HFFc6 (cell line): Measurements from ENCODE around the gene RAI1. TPM values are rescaled to one million over a fixed set of nuclear protein-coding genes. Genes with fewer than 3 reads are reported as not detected.

Experiments used
- DNase-seq: peaks from one replicate; pipeline ENCODE4 v3.0.0-alpha.2; 2018
- H3K27ac Mint-ChIP-seq: 2 replicates; pipeline ENCODE4 v1.8.0; 2020; ENCODE audit warnings: mild to moderate bottlenecking, mixed read lengths
- H3K27me3 Mint-ChIP-seq: 2 replicates; pipeline ENCODE4 v1.8.0; 2021; ENCODE audit warnings: mild to moderate bottlenecking, moderate library complexity, mixed read lengths; ENCODE audit not compliant: insufficient read depth
- H3K36me3 Mint-ChIP-seq: 2 replicates; pipeline ENCODE4 v1.8.0; 2021; ENCODE audit warnings: low read depth, mixed read lengths
- H3K4me1 Mint-ChIP-seq: 2 replicates; pipeline ENCODE4 v1.8.0; 2020; ENCODE audit warnings: low read depth, mixed read lengths
- H3K4me3 Mint-ChIP-seq: 2 replicates; pipeline ENCODE4 v1.8.0; 2020; ENCODE audit warnings: mild to moderate bottlenecking, moderate library complexity, mixed read lengths
- H3K9me3 Mint-ChIP-seq: 2 replicates; pipeline ENCODE4 v1.8.0; 2020; ENCODE audit warnings: mild to moderate bottlenecking, mixed read lengths
- CTCF ChIP-seq: fragments of 200-600 bp; sonication (generic); IDR thresholded peaks from 2 replicates; pipeline ENCODE4 v1.5.0; 2021; ENCODE audit warnings: antibody characterized with exemption, mild to moderate bottlenecking
- total RNA-seq, 6 experiments: library from RNA; stranded (reverse); fragmentation: NEBNext Ultra II Directional; extraction: Animal tissue kit (Norgen Biotek cat#: 25700); gene quantifications; 2 replicates in 1 of 6; 3 replicates in 5 of 6; pipeline ENCODE4 v1.2.3, GENCODE V29; 2021

The RAI1 gene
- total RNA-seq, 6 experiments from 2014 or later, result 26.9 to 29.3 (median 29.0) TPM

DNA sequence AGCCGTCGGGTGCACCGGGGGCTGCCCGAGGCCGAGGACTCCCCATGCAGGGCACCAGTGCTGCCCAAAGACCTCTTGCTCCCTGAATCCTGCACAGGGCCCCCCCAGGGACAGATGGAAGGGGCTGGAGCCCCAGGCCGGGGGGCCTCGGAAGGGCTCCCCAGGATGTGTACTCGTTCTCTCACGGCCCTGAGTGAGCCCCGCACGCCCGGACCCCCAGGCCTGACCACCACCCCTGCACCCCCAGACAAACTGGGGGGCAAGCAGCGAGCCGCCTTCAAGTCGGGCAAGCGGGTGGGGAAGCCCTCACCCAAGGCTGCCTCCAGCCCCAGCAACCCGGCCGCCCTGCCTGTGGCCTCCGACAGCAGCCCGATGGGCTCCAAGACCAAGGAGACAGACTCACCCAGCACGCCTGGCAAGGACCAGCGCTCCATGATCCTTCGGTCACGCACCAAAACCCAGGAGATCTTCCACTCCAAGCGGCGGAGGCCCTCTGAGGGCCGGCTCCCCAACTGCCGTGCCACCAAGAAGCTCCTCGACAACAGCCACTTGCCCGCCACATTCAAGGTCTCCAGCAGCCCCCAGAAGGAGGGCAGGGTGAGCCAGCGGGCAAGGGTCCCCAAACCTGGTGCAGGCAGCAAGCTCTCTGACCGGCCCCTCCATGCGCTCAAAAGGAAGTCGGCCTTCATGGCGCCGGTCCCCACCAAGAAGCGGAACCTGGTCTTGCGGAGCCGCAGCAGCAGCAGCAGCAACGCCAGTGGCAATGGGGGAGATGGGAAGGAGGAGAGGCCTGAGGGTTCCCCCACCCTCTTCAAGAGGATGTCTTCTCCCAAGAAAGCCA lies 114.9 kb downstream of the RAI1 start:
- no peak for DNase-seq
- TF ChIP-seq CTCF, result no peak
- no peaks in the 10 kb centered on the region for H3K9me3 Mint-ChIP-seq
- no peak overlapping the region for H3K27ac Mint-ChIP-seq
- no peaks in the 10 kb centered on the region for H3K4me1 Mint-ChIP-seq
- H3K4me3 Mint-ChIP-seq, result no peak overlapping the region
- peaks cover 5% of the 10 kb centered on the region; the same call in 1 of the 2 replicates for H3K36me3 Mint-ChIP-seq
- H3K27me3 Mint-ChIP-seq, result peaks cover 7% of the 10 kb centered on the region

GRCh38 chr17:17796787-17797061 lies 115.5 kb downstream of the RAI1 start:
- peaks cover 7% of the 10 kb centered on the region for H3K27me3 Mint-ChIP-seq
- no peak overlapping the region for H3K27ac Mint-ChIP-seq
- TF ChIP-seq CTCF, result no peak
- no peaks in the 10 kb centered on the region for H3K4me1 Mint-ChIP-seq
- peaks cover 5% of the 10 kb centered on the region; the same call in 1 of the 2 replicates for H3K36me3 Mint-ChIP-seq
- no peaks in the 10 kb centered on the region for H3K9me3 Mint-ChIP-seq
- H3K4me3 Mint-ChIP-seq, result no peak overlapping the region
- DNase-seq, result no peak

DNA sequence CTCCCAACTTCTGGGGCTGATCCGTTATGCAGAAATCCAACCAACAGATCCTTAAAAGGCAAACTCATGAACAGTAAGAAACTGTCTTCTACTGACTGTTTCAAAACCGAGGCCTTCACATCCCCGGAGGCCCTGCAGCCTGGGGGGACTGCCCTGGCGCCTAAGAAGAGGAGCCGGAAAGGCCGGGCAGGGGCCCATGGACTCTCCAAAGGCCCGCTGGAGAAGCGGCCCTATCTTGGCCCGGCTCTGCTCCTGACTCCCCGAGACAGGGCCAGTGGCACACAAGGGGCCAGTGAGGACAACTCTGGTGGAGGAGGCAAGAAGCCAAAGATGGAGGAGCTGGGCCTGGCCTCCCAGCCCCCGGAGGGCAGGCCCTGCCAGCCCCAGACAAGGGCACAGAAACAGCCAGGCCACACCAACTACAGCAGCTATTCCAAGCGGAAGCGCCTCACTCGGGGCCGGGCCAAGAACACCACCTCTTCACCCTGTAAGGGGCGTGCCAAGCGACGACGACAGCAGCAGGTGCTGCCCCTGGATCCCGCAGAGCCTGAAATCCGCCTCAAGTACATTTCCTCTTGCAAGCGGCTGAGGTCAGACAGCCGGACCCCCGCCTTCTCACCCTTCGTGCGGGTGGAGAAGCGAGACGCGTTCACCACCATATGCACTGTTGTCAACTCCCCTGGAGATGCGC lies 116.0 kb downstream of the RAI1 start:
- H3K27ac Mint-ChIP-seq, result no peak overlapping the region
- H3K36me3 Mint-ChIP-seq, result peaks cover 5% of the 10 kb centered on the region; the same call in 1 of the 2 replicates
- DNase-seq, result no peak
- H3K9me3 Mint-ChIP-seq, result no peaks in the 10 kb centered on the region
- H3K4me1 Mint-ChIP-seq, result no peaks in the 10 kb centered on the region
- H3K27me3 Mint-ChIP-seq, result peaks cover 7% of the 10 kb centered on the region
- no peak overlapping the region for H3K4me3 Mint-ChIP-seq
- no peak for TF ChIP-seq CTCF

DNA sequence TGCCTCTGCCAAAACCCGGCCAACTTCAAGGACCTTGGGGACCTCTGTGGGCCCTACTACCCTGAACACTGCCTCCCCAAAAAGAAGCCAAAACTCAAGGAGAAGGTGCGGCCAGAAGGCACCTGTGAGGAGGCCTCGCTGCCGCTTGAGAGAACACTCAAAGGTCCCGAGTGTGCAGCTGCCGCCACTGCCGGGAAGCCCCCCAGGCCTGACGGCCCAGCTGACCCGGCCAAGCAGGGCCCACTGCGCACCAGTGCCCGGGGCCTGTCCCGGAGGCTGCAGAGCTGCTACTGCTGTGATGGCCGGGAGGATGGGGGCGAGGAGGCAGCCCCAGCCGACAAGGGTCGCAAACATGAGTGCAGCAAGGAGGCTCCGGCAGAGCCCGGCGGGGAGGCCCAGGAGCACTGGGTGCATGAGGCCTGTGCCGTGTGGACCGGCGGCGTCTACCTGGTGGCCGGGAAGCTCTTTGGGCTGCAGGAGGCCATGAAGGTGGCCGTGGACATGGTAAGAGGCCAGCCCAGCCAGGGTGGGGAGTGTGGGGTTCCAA lies 116.8 kb downstream of the RAI1 start:
- DNase-seq, result no peak
- no peak overlapping the region for H3K27ac Mint-ChIP-seq
- H3K9me3 Mint-ChIP-seq, result no peaks in the 10 kb centered on the region
- H3K27me3 Mint-ChIP-seq, result peaks cover 7% of the 10 kb centered on the region
- H3K4me1 Mint-ChIP-seq, result no peaks in the 10 kb centered on the region
- no peak overlapping the region for H3K4me3 Mint-ChIP-seq
- no peak for TF ChIP-seq CTCF
- peaks cover 5% of the 10 kb centered on the region; the same call in 1 of the 2 replicates for H3K36me3 Mint-ChIP-seq

DNA sequence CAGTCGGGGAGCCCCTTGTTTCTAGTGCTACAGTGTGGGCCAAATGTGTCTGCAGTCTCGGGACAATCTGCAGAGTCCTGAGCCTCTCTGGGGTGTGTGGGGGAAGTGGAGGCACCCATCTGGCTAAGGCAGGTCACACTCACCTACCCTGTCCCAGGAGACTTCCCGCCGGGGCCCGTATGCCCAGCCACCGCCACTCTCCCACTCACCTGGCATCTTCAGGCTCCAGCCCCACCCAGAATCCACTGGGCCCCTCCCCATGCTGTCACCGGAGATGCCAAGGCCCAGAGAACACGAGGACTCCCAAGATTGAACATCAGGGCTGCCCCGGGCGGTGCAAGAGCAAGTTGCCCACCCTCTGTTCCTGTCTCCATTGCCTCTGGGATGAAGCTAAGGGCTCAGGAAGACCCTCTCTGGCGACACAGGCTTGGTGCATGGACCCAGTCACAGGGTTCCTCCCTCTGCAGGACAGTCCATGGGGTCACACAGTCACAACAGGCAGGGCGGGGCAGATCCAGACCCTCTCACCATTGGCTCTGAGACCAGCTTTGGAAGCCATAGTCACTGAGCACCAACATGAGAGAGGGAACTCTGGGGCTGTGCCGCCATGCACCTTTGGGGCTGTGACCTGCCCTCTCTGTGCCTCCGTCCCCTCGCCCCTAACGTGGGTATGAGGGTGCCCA lies 117.5 kb downstream of the RAI1 start:
- Mint-ChIP-seq H3K27me3 (peaks cover 7% of the 10 kb centered on the region), H3K4me3 (no peak overlapping the region), H3K9me3 (no peaks in the 10 kb centered on the region), H3K27ac (no peak overlapping the region), H3K4me1 (no peaks in the 10 kb centered on the region), H3K36me3 (peaks cover 5% of the 10 kb centered on the region; the same call in 1 of the 2 replicates)
- no peak for DNase-seq
- no peak for TF ChIP-seq CTCF
